ENCODE measurements around the gene DVL1. TPM values are rescaled to one million over a fixed set of nuclear protein-coding genes. Genes with fewer than 3 reads are reported as not detected.

Gene DVL1
- total and polyA plus RNA-seq, 9 of the 15 experiments (the other 6 are each of a cell fraction or from before 2014, with no cell fraction given) = 0.62 to 135 (median 24.3) TPM

DNA sequence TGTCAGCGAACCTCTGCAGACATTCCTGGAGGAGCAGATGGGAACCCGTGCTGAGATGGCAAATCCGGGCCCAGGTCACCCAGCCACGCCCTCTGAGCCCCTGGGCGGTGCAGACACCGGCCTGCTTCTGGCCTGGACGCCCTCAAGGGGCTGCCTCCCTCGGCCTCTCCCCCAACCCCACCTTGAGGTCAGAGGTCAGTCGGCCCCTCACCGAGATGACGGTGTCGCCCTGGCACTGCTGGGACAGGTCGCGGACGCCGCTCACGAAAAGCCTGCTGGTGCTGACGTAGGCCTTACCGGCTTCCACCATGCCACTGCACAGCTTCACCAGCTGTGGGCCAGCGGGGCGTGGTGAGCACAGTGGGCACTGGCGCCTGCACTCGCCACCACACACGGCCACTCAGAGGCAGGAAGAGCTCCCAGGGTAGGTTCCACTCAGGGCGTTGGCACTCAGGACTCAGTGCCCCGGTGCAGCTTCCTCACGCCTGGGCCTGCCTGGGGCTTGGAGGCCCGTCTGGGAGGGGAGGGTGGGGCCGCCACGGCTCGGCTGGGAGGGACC, 46.2 kb downstream of the DVL1 start:
- H3K27me3 ChIP-seq (ENCODE audit: control insufficient read depth in 2 of 2, insufficient read depth in 2 of 2, low read length in 2 of 2) = no peaks in the 10 kb centered on the region
- no TSS peak for BruUV-seq (replicated peaks)
- POLR2A ChIA-PET = no interaction called here
- TF ChIP-seq POLR2G (IDR thresholded peaks at IDR 0.05; ENCODE audit: low read depth, low read length) = peak; percentile 38; the same call in 1 of the 2 replicates
- TF ChIP-seq SAFB (IDR thresholded peaks at IDR 0.05; ENCODE audit: borderline replicate concordance, low read depth, low read length) = no peak
- no peak for TF ChIP-seq CHD4 (IDR thresholded peaks at IDR 0.05; ENCODE audit: insufficient read depth, insufficient replicate concordance, low read depth, low read length, poor library complexity, severe bottlenecking)
- no peak for TF ChIP-seq ESRRB (CRISPR knock-in tag; IDR thresholded peaks at IDR 0.05; ENCODE audit: borderline replicate concordance)
- no peak for TF ChIP-seq PHB2 (IDR thresholded peaks at IDR 0.05; ENCODE audit: low read depth)
- TF ChIP-seq, protein P1, sequence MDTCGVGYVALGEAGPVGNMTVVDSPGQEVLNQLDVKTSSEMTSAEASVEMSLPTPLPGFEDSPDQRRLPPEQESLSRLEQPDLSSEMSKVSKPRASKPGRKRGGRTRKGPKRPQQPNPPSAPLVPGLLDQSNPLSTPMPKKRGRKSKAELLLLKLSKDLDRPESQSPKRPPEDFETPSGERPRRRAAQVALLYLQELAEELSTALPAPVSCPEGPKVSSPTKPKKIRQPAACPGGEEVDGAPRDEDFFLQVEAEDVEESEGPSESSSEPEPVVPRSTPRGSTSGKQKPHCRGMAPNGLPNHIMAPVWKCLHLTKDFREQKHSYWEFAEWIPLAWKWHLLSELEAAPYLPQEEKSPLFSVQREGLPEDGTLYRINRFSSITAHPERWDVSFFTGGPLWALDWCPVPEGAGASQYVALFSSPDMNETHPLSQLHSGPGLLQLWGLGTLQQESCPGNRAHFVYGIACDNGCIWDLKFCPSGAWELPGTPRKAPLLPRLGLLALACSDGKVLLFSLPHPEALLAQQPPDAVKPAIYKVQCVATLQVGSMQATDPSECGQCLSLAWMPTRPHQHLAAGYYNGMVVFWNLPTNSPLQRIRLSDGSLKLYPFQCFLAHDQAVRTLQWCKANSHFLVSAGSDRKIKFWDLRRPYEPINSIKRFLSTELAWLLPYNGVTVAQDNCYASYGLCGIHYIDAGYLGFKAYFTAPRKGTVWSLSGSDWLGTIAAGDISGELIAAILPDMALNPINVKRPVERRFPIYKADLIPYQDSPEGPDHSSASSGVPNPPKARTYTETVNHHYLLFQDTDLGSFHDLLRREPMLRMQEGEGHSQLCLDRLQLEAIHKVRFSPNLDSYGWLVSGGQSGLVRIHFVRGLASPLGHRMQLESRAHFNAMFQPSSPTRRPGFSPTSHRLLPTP (IDR thresholded peaks at IDR 0.05; ENCODE audit: borderline replicate concordance, extremely low read depth, insufficient read length) = no peak
- TF ChIP-seq ETS2 (tag; IDR thresholded peaks at IDR 0.05; ENCODE audit: borderline replicate concordance, poor library complexity, severe bottlenecking) = no peak
- TF ChIP-seq TBP (optimal IDR thresholded peaks at IDR 0.05; ENCODE audit: low read depth, low read length) = no peak
- 0 out of 2 replicates have a peak, but pooled peaks have one; percentile 10 for TF ChIP-seq ZNF263 (CRISPR knock-in tag; IDR thresholded peaks at IDR 0.05; ENCODE audit: borderline replicate concordance)
- TF ChIP-seq, protein P2, sequence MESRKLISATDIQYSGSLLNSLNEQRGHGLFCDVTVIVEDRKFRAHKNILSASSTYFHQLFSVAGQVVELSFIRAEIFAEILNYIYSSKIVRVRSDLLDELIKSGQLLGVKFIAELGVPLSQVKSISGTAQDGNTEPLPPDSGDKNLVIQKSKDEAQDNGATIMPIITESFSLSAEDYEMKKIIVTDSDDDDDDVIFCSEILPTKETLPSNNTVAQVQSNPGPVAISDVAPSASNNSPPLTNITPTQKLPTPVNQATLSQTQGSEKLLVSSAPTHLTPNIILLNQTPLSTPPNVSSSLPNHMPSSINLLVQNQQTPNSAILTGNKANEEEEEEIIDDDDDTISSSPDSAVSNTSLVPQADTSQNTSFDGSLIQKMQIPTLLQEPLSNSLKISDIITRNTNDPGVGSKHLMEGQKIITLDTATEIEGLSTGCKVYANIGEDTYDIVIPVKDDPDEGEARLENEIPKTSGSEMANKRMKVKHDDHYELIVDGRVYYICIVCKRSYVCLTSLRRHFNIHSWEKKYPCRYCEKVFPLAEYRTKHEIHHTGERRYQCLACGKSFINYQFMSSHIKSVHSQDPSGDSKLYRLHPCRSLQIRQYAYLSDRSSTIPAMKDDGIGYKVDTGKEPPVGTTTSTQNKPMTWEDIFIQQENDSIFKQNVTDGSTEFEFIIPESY (CRISPR knock-in tag; IDR thresholded peaks at IDR 0.05) = peak; percentile 63; the same call in 1 of the 2 replicates
- TF ChIP-seq, protein P3, sequence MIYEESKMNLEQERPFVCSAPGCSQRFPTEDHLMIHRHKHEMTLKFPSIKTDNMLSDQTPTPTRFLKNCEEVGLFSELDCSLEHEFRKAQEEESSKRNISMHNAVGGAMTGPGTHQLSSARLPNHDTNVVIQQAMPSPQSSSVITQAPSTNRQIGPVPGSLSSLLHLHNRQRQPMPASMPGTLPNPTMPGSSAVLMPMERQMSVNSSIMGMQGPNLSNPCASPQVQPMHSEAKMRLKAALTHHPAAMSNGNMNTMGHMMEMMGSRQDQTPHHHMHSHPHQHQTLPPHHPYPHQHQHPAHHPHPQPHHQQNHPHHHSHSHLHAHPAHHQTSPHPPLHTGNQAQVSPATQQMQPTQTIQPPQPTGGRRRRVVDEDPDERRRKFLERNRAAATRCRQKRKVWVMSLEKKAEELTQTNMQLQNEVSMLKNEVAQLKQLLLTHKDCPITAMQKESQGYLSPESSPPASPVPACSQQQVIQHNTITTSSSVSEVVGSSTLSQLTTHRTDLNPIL (CRISPR knock-in tag; IDR thresholded peaks at IDR 0.05) = no peak
- no peak for TF ChIP-seq MEIS2 (IDR thresholded peaks at IDR 0.05; ENCODE audit: partially characterized antibody)
- peak; percentile 87 for TF ChIP-seq HNRNPL (IDR thresholded peaks at IDR 0.05; ENCODE audit: low read depth, low read length)
- no peak for TF ChIP-seq WHSC1 (IDR thresholded peaks at IDR 0.05; ENCODE audit: low read length)
- no peak for TF ChIP-seq HDAC8 (tag; IDR thresholded peaks at IDR 0.05)

More for the DNA sequence above, 46.2 kb downstream of the DVL1 start:
- in situ Hi-C loops (cut with MboI) (no loop called here), intact Hi-C loops (cut with micrococcal nuclease) (loop anchor here (10.0 kb wide), 1 partner anchor 922 kb away; the partner anchor contains the start of gene SKI)
- CTCF ChIA-PET (ENCODE audit: low intra/inter-chr PET ratio) = no interaction called here
- Histone ChIP-seq H3K9ac (ENCODE audit: insufficient read depth in 1 of 2, low read depth in 2 of 2, low read length in 2 of 2) (peak overlapping the region in 1 of 2 experiments; percentile 1; a peak in 2 of 4 replicates), H3K4me2 (ENCODE audit: insufficient read depth, low read length) (no peak overlapping the region), H3K9me3 (replicated peaks; ENCODE audit: control insufficient read depth, insufficient read depth, low read depth, low read length) (no peaks in the 10 kb centered on the region), H3K36me3 (ENCODE audit: control insufficient read depth, insufficient read depth, low read length) (peaks cover 4% of the 10 kb centered on the region; the same call in 2 of the 3 replicates), H2AFZ (ENCODE audit: low read depth, low read length) (no peak overlapping the region), H3K4me3 (no peak overlapping the region), H3K27ac (ENCODE audit: extremely low read depth, low read depth, low read length) (no peak overlapping the region), H3K9me1 (ENCODE audit: control insufficient read depth, insufficient read depth, low read length) (peaks cover 21% of the 10 kb centered on the region), H3K4me1 (replicated peaks in 1 of 2; ENCODE audit: control insufficient read depth in 2 of 2, insufficient read depth in 2 of 2, low read length in 2 of 2) (peaks cover 34 to 87% of the 10 kb centered on the region in 2 experiments), H4K20me1 (replicated peaks; ENCODE audit: control insufficient read depth, insufficient read depth, low read length) (peaks cover 30% of the 10 kb centered on the region; the same call in 1 of the 2 replicates), H3K79me2 (ENCODE audit: control insufficient read depth, insufficient read depth, low read length) (peaks cover 34% of the 10 kb centered on the region)
- ATAC-seq (no peak), FAIRE-seq (no peak), DNase-seq (ENCODE audit: extremely low read depth in 1 of 4, low spot score in 3 of 4) (no peak)
- WGBS (ENCODE audit: insufficient coverage, low coverage, missing lambda C conversion rate) = 88% methylated on average over 27 of the region's 31 CpGs
